Testis (tissue), 2 donors: ENCODE measurements around the gene SMG6.

ENCODE experiments used
- POLR2A ChIP-seq: fragments of 450-650 bp; IDR thresholded peaks from one replicate; pipeline ENCODE4 v1.6.1; 2017; ENCODE audit warnings: antibody characterized with exemption, mild to moderate bottlenecking, moderate library complexity
- TF ChIP-seq, protein P1 (sequence below), 3 experiments: fragments of 450-650 bp in 2 of 3; fragments of 200-600 bp in 1 of 3; sonication (generic) in 1 of 3; IDR thresholded peaks; one replicate each; pipeline ENCODE4 v1.5.1; 2016 to 2019; ENCODE audit warnings: antibody characterized with exemption in 3 of 3, mild to moderate bottlenecking in 2 of 3, moderate library complexity in 1 of 3

GRCh38 chr17:2155573-2155972 is 148.0 kb downstream of the SMG6 start:
- TF ChIP-seq, protein P1, sequence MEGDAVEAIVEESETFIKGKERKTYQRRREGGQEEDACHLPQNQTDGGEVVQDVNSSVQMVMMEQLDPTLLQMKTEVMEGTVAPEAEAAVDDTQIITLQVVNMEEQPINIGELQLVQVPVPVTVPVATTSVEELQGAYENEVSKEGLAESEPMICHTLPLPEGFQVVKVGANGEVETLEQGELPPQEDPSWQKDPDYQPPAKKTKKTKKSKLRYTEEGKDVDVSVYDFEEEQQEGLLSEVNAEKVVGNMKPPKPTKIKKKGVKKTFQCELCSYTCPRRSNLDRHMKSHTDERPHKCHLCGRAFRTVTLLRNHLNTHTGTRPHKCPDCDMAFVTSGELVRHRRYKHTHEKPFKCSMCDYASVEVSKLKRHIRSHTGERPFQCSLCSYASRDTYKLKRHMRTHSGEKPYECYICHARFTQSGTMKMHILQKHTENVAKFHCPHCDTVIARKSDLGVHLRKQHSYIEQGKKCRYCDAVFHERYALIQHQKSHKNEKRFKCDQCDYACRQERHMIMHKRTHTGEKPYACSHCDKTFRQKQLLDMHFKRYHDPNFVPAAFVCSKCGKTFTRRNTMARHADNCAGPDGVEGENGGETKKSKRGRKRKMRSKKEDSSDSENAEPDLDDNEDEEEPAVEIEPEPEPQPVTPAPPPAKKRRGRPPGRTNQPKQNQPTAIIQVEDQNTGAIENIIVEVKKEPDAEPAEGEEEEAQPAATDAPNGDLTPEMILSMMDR (IDR thresholded peaks at IDR 0.05): no peak
- no peak for TF ChIP-seq POLR2A
